ENCODE data around the gene DCTN2. TPM values are rescaled to one million over a fixed set of nuclear protein-coding genes. Genes with fewer than 3 reads are reported as not detected.
"Not testable (repeated sequence)": the region's sequence is repeated elsewhere in the genome, so short reads cannot be mapped to it uniquely, and the experiment has no call there.

DCTN2 gene
- total and polyA plus RNA-seq, 11 donors: 62.3 to 228 (median 109) TPM

DNA sequence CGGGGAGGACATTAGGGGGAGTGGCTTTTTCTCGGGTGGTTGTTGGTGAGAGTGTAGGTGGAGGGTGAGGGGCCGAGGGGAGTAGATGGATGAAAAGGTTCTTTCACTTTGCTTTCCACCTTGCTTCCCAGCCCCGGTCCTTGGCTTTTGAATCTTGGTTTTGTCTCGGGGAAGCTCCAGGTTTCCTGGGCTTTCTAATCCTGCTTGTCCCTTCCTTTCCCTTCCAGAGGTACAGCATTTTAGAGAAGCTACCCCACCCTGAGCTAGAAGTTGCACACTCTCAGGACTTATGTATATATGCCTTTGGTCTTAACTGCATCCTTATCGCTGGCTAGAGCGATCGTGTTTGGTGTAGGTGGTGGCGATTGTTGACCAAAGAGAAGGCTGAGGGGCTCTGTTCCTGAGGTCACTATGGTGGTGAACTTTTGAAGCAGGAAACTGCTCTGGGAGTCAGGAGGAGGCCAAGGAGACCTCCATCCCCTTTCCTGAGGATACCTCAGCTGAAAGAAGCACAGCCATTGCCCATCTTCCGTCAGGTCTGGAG is 44.9 kb upstream of the DCTN2 start:
- 39 to 47% (median 45%) methylated on average over 10 of the region's 10 CpGs for whole genome bisulfite sequencing, 4 donors
- no peak for TF ChIP-seq POLR2A (IDR thresholded peaks at IDR 0.05)
- TF ChIP-seq, protein P1, sequence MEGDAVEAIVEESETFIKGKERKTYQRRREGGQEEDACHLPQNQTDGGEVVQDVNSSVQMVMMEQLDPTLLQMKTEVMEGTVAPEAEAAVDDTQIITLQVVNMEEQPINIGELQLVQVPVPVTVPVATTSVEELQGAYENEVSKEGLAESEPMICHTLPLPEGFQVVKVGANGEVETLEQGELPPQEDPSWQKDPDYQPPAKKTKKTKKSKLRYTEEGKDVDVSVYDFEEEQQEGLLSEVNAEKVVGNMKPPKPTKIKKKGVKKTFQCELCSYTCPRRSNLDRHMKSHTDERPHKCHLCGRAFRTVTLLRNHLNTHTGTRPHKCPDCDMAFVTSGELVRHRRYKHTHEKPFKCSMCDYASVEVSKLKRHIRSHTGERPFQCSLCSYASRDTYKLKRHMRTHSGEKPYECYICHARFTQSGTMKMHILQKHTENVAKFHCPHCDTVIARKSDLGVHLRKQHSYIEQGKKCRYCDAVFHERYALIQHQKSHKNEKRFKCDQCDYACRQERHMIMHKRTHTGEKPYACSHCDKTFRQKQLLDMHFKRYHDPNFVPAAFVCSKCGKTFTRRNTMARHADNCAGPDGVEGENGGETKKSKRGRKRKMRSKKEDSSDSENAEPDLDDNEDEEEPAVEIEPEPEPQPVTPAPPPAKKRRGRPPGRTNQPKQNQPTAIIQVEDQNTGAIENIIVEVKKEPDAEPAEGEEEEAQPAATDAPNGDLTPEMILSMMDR (IDR thresholded peaks at IDR 0.05): no peak

DNA sequence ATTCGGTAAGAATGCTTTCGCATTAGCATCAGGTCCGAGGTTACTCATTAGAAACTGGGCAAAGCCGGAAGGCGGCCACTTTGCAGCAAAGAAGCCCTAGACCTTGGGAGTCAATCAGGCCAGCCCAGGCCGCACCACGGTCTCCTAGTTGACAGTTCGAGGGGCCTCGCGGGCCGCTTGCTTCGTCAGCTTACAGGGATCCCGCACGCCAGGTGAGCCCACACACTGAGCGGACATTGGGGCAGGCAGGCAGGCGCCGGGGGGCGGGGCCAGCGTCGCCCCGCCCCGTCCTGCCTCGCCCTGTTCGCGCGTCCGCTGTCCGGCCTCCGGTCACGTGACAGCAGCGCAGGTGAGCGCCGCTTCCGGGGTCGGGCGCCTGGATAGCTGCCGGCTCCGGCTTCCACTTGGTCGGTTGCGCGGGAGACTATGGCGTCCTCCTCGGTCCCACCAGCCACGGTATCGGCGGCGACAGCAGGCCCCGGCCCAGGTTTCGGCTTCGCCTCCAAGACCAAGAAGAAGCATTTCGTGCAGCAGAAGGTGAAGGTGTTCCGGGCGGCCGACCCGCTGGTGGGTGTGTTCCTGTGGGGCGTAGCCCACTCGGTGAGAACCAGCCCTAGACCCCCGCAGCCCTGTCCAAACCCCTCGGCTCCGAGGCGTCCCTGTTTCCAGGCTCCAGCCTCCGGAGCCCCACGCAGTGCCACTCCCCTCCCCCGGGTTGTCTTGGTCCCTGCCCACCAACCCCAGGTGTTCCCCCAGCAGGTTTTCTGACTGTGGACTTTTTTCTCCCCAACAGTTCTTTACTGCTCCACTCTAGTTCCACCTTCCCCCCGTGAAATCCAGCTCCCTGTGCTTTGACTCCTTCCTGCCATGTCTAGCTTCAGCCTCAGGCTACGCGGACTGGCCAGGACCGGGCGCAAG is 44.1 kb upstream of the DCTN2 start, which contains the start of gene PIP4K2C:
Gene PIP4K2C (plus strand): TSS at position 329 of the 918 bp plus-strand sequence. CDS start 98 bp downstream, at position 427.
- ATAC-seq (peak; percentile 94 to 98 (median 98)), DNase-seq (peak; percentile 84 to 88 (median 86))
- Histone ChIP-seq H3K4me1 (peaks cover 0 to 27% (median 14%) of the 10 kb centered on the region in 12 donors), H3K36me3 (peaks cover 0 to 23% (median 19%) of the 10 kb centered on the region in 9 donors), H3K4me3 (peak within 1 kb of the TSS; percentile 42 to 99 (median 86)), H3K9me3 (no peaks in the 10 kb centered on the region), H3K27me3 (peaks cover 0 to 21% (median under 1%) of the 10 kb centered on the region in 9 donors), H3K27ac (peak within 1 kb of the TSS in 11 of 12 donors; percentile 44 to 89 (median 77))
- intact Hi-C loops (cut with DNase I): no loop called here
- peak in 1 of 2 donors; percentile 65 for TF ChIP-seq POLR2A (IDR thresholded peaks at IDR 0.05)
- TF ChIP-seq, protein P1 (IDR thresholded peaks at IDR 0.05): no peak
- WGBS, 4 donors: 1 to 3% (median 2%) methylated on average over 20 to 69 of the region's 69 CpGs

More for the DNA sequence above, 44.9 kb upstream of the DCTN2 start:
- ATAC-seq (no peak), DNase-seq (no peak)
- H3K4me1 ChIP-seq: peaks cover 0 to 27% (median 14%) of the 10 kb centered on the region in 12 donors
- H3K27ac ChIP-seq: peak overlapping the region in 9 of 12 donors; percentile 44 to 89 (median 80)
- H3K36me3 ChIP-seq: peaks cover 0 to 31% (median 26%) of the 10 kb centered on the region in 9 donors
- intact Hi-C loops (cut with DNase I): no loop called here
- H3K27me3 ChIP-seq: peaks cover 0 to 16% (median 0%) of the 10 kb centered on the region in 9 donors
- H3K9me3 ChIP-seq: no peaks in the 10 kb centered on the region
- H3K4me3 ChIP-seq: peak overlapping the region; percentile 42 to 99 (median 86)

DNA sequence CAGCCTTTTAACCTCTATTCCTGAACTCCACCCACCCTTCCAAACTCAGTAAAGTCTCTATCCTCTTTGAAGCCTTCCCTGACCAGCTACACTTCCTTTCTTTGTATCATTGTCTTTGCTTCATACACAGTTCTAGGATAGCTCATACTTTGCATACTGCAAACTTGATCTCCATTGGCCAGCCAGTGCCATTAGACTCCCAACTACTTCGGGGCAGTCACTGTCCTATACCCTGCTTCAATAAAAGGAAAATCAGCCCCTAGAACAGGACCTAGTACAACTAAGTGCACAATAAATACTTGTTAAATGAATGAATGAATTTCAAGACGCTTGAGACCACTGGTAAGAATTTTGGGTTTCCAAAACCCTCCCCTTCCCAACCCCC is 43.5 kb upstream of the DCTN2 start:
- H3K27ac ChIP-seq: peak overlapping the region in 10 of 12 donors; percentile 44 to 89 (median 78)
- no peak for ATAC-seq
- DNase-seq: no peak
- H3K4me1 ChIP-seq: peaks cover 0 to 27% (median 14%) of the 10 kb centered on the region in 12 donors
- peak overlapping the region; percentile 42 to 99 (median 86) for H3K4me3 ChIP-seq
- H3K36me3 ChIP-seq: peaks cover 0 to 17% (median 12%) of the 10 kb centered on the region in 9 donors
- H3K9me3 ChIP-seq: no peaks in the 10 kb centered on the region
- H3K27me3 ChIP-seq: peaks cover 0 to 24% (median 3%) of the 10 kb centered on the region in 9 donors
- 21 to 25% (median 23%) methylated on average over 2 of the region's 2 CpGs for WGBS, 4 donors
- intact Hi-C loops (cut with DNase I): no loop called here
- no peak for TF ChIP-seq POLR2A (IDR thresholded peaks at IDR 0.05)
- TF ChIP-seq, protein P1 (IDR thresholded peaks at IDR 0.05): no peak

DNA sequence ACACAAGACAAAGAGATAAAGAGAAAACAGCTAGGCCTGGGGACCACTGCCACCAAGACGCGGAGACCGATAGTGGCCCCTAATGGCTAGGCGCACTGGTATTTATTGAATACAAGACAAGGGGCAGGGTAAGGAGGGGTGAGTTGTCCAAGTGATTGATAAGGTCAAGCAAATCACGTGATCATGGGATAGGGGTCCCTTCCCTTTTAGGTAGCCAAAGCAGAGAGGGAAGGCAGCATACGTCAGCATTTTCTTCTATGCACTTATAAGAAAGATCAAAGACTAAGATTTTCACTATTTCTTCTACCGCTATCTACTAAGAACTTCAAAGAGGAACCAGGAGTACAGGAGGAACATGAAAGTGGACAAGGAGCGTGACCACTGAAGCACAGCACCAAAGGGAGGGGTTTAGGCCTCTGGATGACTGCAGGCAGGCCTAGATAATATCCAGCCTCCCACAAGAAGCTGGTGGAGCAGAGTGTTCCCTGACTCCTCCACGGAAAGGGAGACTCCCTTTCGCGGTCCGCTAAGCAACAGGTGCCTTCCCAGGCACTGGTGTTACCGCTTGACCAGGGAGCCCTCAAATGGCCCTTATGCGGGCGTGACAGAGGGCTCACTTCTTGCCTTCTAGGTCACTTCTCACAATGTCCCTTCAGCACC is 42.1 kb upstream of the DCTN2 start:
- H3K9me3 ChIP-seq, ATAC-seq, DNase-seq, H3K4me3 ChIP-seq, H3K36me3 ChIP-seq, H3K27ac ChIP-seq: not testable (repeated sequence)
- intact Hi-C loops (cut with DNase I): loop anchor here in 3 of 10 donors (10.0 kb wide), 3 partner anchors 106 to 316 kb away; partner anchors contain the start of genes AGAP2 (in 2 of the 3) and OS9 (in 1 of the 3)
- 88 to 93% (median 92%) methylated on average over 15 of the region's 15 CpGs for WGBS, 4 donors
- H3K27me3 ChIP-seq: peaks cover 0 to 24% (median 3%) of the 10 kb centered on the region in 9 donors
- peaks cover 0 to 27% (median 14%) of the 10 kb centered on the region in 12 donors for H3K4me1 ChIP-seq

All from heart left ventricle (tissue), 16 donors.